Astrocyte (in vitro differentiated cells and primary cell): Measurements from ENCODE around the gene RIMS4.

Experiments used
- CTCF ChIP-seq: IDR thresholded peaks from 2 replicates; pipeline ENCODE4 v1.5.1; 2011; ENCODE audit warnings: low read depth, mild to moderate bottlenecking, inconsistent platforms, low read length, moderate library complexity; ENCODE audit not compliant: insufficient read depth
- EZH2 ChIP-seq: IDR thresholded peaks from 2 replicates; pipeline ENCODE4 v1.6.1; 2012; ENCODE audit warnings: mild to moderate bottlenecking, low read length, inconsistent platforms; ENCODE audit not compliant: insufficient read depth

- TF ChIP-seq CTCF (no peak), EZH2 (no peak)
Measured at GRCh38 chr20:44795836-44796235, 14.5 kb downstream of the RIMS4 start.
